Panc1 (cell line): ENCODE measurements around the gene MLST8.

ENCODE experiments used
- CTCF ChIP-seq: fragments of 450-650 bp; IDR thresholded peaks from 2 replicates; pipeline ENCODE4 v1.5.1; 2017; ENCODE audit warnings: mild to moderate bottlenecking
- POLR2AphosphoS5 ChIP-seq: IDR thresholded peaks from 2 replicates; pipeline ENCODE4 v1.6.1; 2012; ENCODE audit warnings: mild to moderate bottlenecking, low read depth, low read length, moderate library complexity
- REST ChIP-seq, 2 experiments: IDR thresholded peaks; 2 replicates each; pipeline ENCODE4 v1.6.1; 2011 to 2012; ENCODE audit warnings: low read depth in 2 of 2, control low read depth in 1 of 2, low read length in 1 of 2, mild to moderate bottlenecking in 1 of 2, moderate library complexity in 1 of 2; ENCODE audit not compliant: insufficient read depth in 1 of 2
- SIN3A ChIP-seq: IDR thresholded peaks from 2 replicates; pipeline ENCODE4 v1.6.1; 2012; ENCODE audit warnings: low read depth, mild to moderate bottlenecking, low read length, moderate library complexity, borderline replicate concordance; ENCODE audit not compliant: insufficient read depth

GRCh38 chr16:2233872-2234812 is 28.9 kb downstream of the MLST8 start:
- TF ChIP-seq CTCF, result no peak
- TF ChIP-seq REST (IDR thresholded peaks at IDR 0.05; ENCODE audit: insufficient read depth in 1 of 2, low read depth in 2 of 2, low read length in 1 of 2), result no peak
- no peak for TF ChIP-seq POLR2AphosphoS5
- no peak for TF ChIP-seq SIN3A
